ENCODE results near the gene KIF16B. TPM values are rescaled to one million over a fixed set of nuclear protein-coding genes. Genes with fewer than 3 reads are reported as not detected.

The KIF16B gene
- total and polyA plus RNA-seq, 2 of the 8 experiments (the other 6 are each of a cell fraction or from before 2014, with no cell fraction given): 3.0 to 9.2 TPM

GRCh38 chr20:16433293-16433580, 140.0 kb downstream of the KIF16B start:
- Histone ChIP-seq H3K4me1 (replicated peaks in 1 of 4; ENCODE audit: control insufficient read depth in 3 of 4, insufficient read depth in 4 of 4, low read length in 3 of 4) (peaks cover 0 to 5% (median 0%) of the 10 kb centered on the region in 4 experiments; a peak in 2 of 7 replicates), H3K36me3 (ENCODE audit: control insufficient read depth in 2 of 4, insufficient read depth in 4 of 4, low read length in 3 of 4) (no peaks in the 10 kb centered on the region), H2BK20ac (ENCODE audit: low read length) (no peak overlapping the region), H4K91ac (replicated peaks; ENCODE audit: insufficient read length, low read length) (no peak overlapping the region), H3K14ac (ENCODE audit: insufficient read length) (no peak overlapping the region), H2BK120ac (replicated peaks; ENCODE audit: low read depth, low read length) (no peak overlapping the region), H3K9ac (replicated peaks in 1 of 4; ENCODE audit: extremely low read depth in 1 of 4, low read depth in 3 of 4, low read length in 3 of 4) (no peak overlapping the region), H3K23me2 (ENCODE audit: low read depth, low read length) (no peaks in the 10 kb centered on the region), H3K56ac (replicated peaks; ENCODE audit: insufficient read length, low read depth, low read length) (no peak overlapping the region), H4K20me1 (replicated peaks in 1 of 2; ENCODE audit: control insufficient read depth in 1 of 2, insufficient read depth in 2 of 2, low read length in 2 of 2) (no peaks in the 10 kb centered on the region), H4K8ac (ENCODE audit: extremely low read depth, insufficient read depth, low read length) (no peak overlapping the region), H3K79me1 (ENCODE audit: low read depth, low read length) (no peaks in the 10 kb centered on the region), H2BK15ac (ENCODE audit: low read length) (no peak overlapping the region), H3K79me2 (ENCODE audit: control insufficient read depth in 1 of 2, insufficient read depth in 2 of 2, low read length in 2 of 2) (no peaks in the 10 kb centered on the region), H3K9me3 (ENCODE audit: insufficient read depth in 2 of 2, low read depth in 1 of 2, low read length in 1 of 2) (no peaks in the 10 kb centered on the region), H3K27me3 (replicated peaks in 1 of 4; ENCODE audit: control insufficient read depth in 3 of 4, extremely low read depth in 1 of 4, insufficient read depth in 3 of 4, low read length in 3 of 4) (peaks cover 0 to 1% (median 0%) of the 10 kb centered on the region in 4 experiments; a peak in 1 of 7 replicates), H2BK12ac (ENCODE audit: low read depth, low read length) (no peak overlapping the region), H3K18ac (ENCODE audit: extremely low read depth, low read length) (no peak overlapping the region), H3K23ac (ENCODE audit: insufficient read length) (no peak overlapping the region), H3K4ac (replicated peaks; ENCODE audit: insufficient read length, low read depth, low read length) (no peak overlapping the region), H3K4me3 (ENCODE audit: extremely low read depth in 1 of 4, insufficient read depth in 2 of 4, low read depth in 3 of 4, low read length in 4 of 4) (no peak overlapping the region), H3K27ac (ENCODE audit: low read depth, low read length) (no peak overlapping the region), H4K5ac (ENCODE audit: insufficient read length, low read depth, low read length) (no peak overlapping the region), H2AK5ac (ENCODE audit: low read depth, low read length) (no peak overlapping the region), H2AFZ (ENCODE audit: low read length) (no peak overlapping the region), H3K4me2 (ENCODE audit: insufficient read depth in 1 of 2, low read depth in 2 of 2, low read length in 2 of 2) (no peak overlapping the region), H2BK5ac (ENCODE audit: low read depth, low read length) (no peak overlapping the region)
- POLR2A ChIA-PET (ENCODE audit: partially characterized antibody): no interaction called here
- FAIRE-seq (no peak), DNase-seq (ENCODE audit: low read depth in 1 of 2, low spot score in 2 of 2) (no peak)
- CTCF ChIA-PET (ENCODE audit: partially characterized antibody): interaction anchor here (0.7 to 2.7 kb wide), 12 partner anchors 10 to 498 kb away, joined by 3 to 9 read pairs (median 4); no protein-coding TSS in a partner anchor
- 88% methylated on average over 2 of the region's 2 CpGs; no CpG with 5 or more reads in 1 of the 2 experiments for WGBS, 2 experiments (ENCODE audit: extremely low coverage in 1 of 2, insufficient coverage in 1 of 2, insufficient read length in 1 of 2, insufficient replicate concordance in 2 of 2, low coverage in 1 of 2, low lambda C conversion rate in 2 of 2, missing lambda C conversion rate in 1 of 2)
- no peak for TF ChIP-seq KDM4A (IDR thresholded peaks at IDR 0.05; ENCODE audit: low read depth, low read length, severe bottlenecking)
- no peak for TF ChIP-seq CTCF (IDR thresholded peaks at IDR 0.05; ENCODE audit: control extremely low read depth in 1 of 3, insufficient read depth in 1 of 3, low read depth in 1 of 3, low read length in 3 of 3)
- TF ChIP-seq POU5F1 (IDR thresholded peaks at IDR 0.05; ENCODE audit: low read depth, low read length): no peak
- TF ChIP-seq RNF2 (IDR thresholded peaks at IDR 0.05; ENCODE audit: borderline replicate concordance, low read depth, low read length, missing control alignments, poor library complexity, severe bottlenecking): no peak
- TF ChIP-seq NANOG (IDR thresholded peaks at IDR 0.05; ENCODE audit: insufficient read depth, low read depth, low read length, poor library complexity, severe bottlenecking): no peak
- no peak for TF ChIP-seq SUZ12 (IDR thresholded peaks at IDR 0.05; ENCODE audit: low read length)
- no peak for TF ChIP-seq BACH1 (IDR thresholded peaks at IDR 0.05; ENCODE audit: low read length)
- no peak for TF ChIP-seq BRCA1 (IDR thresholded peaks at IDR 0.05; ENCODE audit: low read depth, low read length)
- no peak for TF ChIP-seq GTF2F1 (IDR thresholded peaks at IDR 0.05; ENCODE audit: borderline replicate concordance, low read depth, low read length)
- no peak for TF ChIP-seq JUND (IDR thresholded peaks at IDR 0.05; ENCODE audit: low read length)
- TF ChIP-seq HDAC2 (IDR thresholded peaks at IDR 0.05; ENCODE audit: borderline replicate concordance in 1 of 2, low read depth in 2 of 2, low read length in 2 of 2): no peak

All from H1 (cell line).